ENCODE results near the gene CNTNAP2. TPM values are rescaled to one million over a fixed set of nuclear protein-coding genes. Genes with fewer than 3 reads are reported as not detected.

CNTNAP2 gene
- total and polyA plus RNA-seq, 2 of the 13 experiments (the other 11 are each of a cell fraction or from before 2014, with no cell fraction given): 0.40 to 0.42 TPM

GRCh38 chr7:147796581-147796980 is 1680.0 kb downstream of the CNTNAP2 start:
- no peak for TF ChIP-seq IRX3 (CRISPR knock-in tag; IDR thresholded peaks at IDR 0.05; ENCODE audit: borderline replicate concordance, low read depth)
- Histone ChIP-seq H2AFZ (ENCODE audit: low read length) (no peak overlapping the region), H3K9ac (ENCODE audit: insufficient read depth, low read depth, low read length) (no peak overlapping the region), H3K27me3 (ENCODE audit: control insufficient read depth in 1 of 2, insufficient read depth in 2 of 2, low read length in 2 of 2) (no peaks in the 10 kb centered on the region), H3K4me1 (ENCODE audit: insufficient read depth, low read length) (no peaks in the 10 kb centered on the region), H3K9me3 (ENCODE audit: low read length) (peaks cover 21% of the 10 kb centered on the region; the same call in 1 of the 2 replicates), H3K4me3 (replicated peaks in 1 of 3; ENCODE audit: insufficient read depth in 1 of 3, low read depth in 2 of 3, low read length in 3 of 3) (no peak overlapping the region), H3K36me3 (replicated peaks in 1 of 2; ENCODE audit: control insufficient read depth in 1 of 2, insufficient read depth in 2 of 2, low read length in 2 of 2) (no peaks in the 10 kb centered on the region), H3K79me2 (ENCODE audit: insufficient read depth, low read length) (no peaks in the 10 kb centered on the region), H3K27ac (ENCODE audit: extremely low read length, insufficient read depth, low read length) (no peak overlapping the region), H4K20me1 (ENCODE audit: insufficient read depth, low read length) (no peaks in the 10 kb centered on the region), H3K4me2 (ENCODE audit: low read depth, low read length) (no peak overlapping the region)
- POLR2A ChIA-PET: no interaction called here
- intact Hi-C loops (cut with micrococcal nuclease; ENCODE audit: unreplicated experiment): no loop called here
- no peak for FAIRE-seq
- CTCF ChIA-PET (ENCODE audit: low intra/inter-chr PET ratio, low total read pairs): no interaction called here
- ATAC-seq: no peak
- WGBS (ENCODE audit: low lambda C conversion rate): 3% methylated on average over 5 of the region's 5 CpGs
- in situ Hi-C loops (cut with HindIII; ENCODE audit: extremely low pct_ligation_motif_present, low pct_unique_long_range_greater_than_20kb): no loop called here
- no TSS peak for BruUV-seq (replicated peaks)
- DNase-seq (ENCODE audit: low spot score): no peak

- POLR2A ChIA-PET: no interaction called here
- CTCF ChIA-PET (ENCODE audit: low intra/inter-chr PET ratio, low total read pairs): no interaction called here
- intact Hi-C loops (cut with micrococcal nuclease; ENCODE audit: unreplicated experiment): no loop called here
- no TSS peak for BruUV-seq (replicated peaks)
- Histone ChIP-seq H4K20me1 (ENCODE audit: insufficient read depth, low read length) (no peaks in the 10 kb centered on the region), H3K4me1 (ENCODE audit: insufficient read depth, low read length) (no peaks in the 10 kb centered on the region), H3K79me2 (ENCODE audit: insufficient read depth, low read length) (no peaks in the 10 kb centered on the region), H3K9ac (ENCODE audit: insufficient read depth, low read depth, low read length) (no peak overlapping the region), H3K4me3 (replicated peaks in 1 of 3; ENCODE audit: insufficient read depth in 1 of 3, low read depth in 2 of 3, low read length in 3 of 3) (no peak overlapping the region), H3K27ac (ENCODE audit: extremely low read length, insufficient read depth, low read length) (no peak overlapping the region), H3K9me3 (ENCODE audit: low read length) (peaks cover 21% of the 10 kb centered on the region; the same call in 1 of the 2 replicates), H3K36me3 (replicated peaks in 1 of 2; ENCODE audit: control insufficient read depth in 1 of 2, insufficient read depth in 2 of 2, low read length in 2 of 2) (no peaks in the 10 kb centered on the region), H2AFZ (ENCODE audit: low read length) (no peak overlapping the region), H3K4me2 (ENCODE audit: low read depth, low read length) (no peak overlapping the region), H3K27me3 (ENCODE audit: control insufficient read depth in 1 of 2, insufficient read depth in 2 of 2, low read length in 2 of 2) (no peaks in the 10 kb centered on the region)
- 11% methylated on average over 5 of the region's 5 CpGs for WGBS (ENCODE audit: low lambda C conversion rate)
- ATAC-seq (no peak), FAIRE-seq (no peak), DNase-seq (ENCODE audit: low spot score) (no peak)
- in situ Hi-C loops (cut with HindIII; ENCODE audit: extremely low pct_ligation_motif_present, low pct_unique_long_range_greater_than_20kb): no loop called here
- TF ChIP-seq MEIS2 (CRISPR knock-in tag; IDR thresholded peaks at IDR 0.05): no peak
- no peak for TF ChIP-seq NR0B2 (CRISPR knock-in tag; IDR thresholded peaks at IDR 0.05)
- no peak for TF ChIP-seq ZNF276 (CRISPR knock-in tag; IDR thresholded peaks at IDR 0.05; ENCODE audit: low read depth)
- no peak for TF ChIP-seq ZNF335 (CRISPR knock-in tag; IDR thresholded peaks at IDR 0.05)
- TF ChIP-seq RFX3 (CRISPR knock-in tag; IDR thresholded peaks at IDR 0.05): no peak
- TF ChIP-seq ZMYM3 (CRISPR knock-in tag; IDR thresholded peaks at IDR 0.05): no peak
- no peak for TF ChIP-seq NR2C2 (CRISPR knock-in tag; IDR thresholded peaks at IDR 0.05; ENCODE audit: borderline replicate concordance)
- no peak for TF ChIP-seq ZNF546 (CRISPR knock-in tag; conservative IDR thresholded peaks at IDR 0.05)
- TF ChIP-seq ZNF484 (CRISPR knock-in tag; IDR thresholded peaks at IDR 0.05; ENCODE audit: borderline replicate concordance, low read depth): no peak
- no peak for TF ChIP-seq ZNF724P (CRISPR knock-in tag; IDR thresholded peaks at IDR 0.05; ENCODE audit: borderline replicate concordance)
- no peak for TF ChIP-seq DBP (CRISPR knock-in tag; IDR thresholded peaks at IDR 0.05; ENCODE audit: not compliant biosample characterization)
- TF ChIP-seq ZNF773 (CRISPR knock-in tag; IDR thresholded peaks at IDR 0.05; ENCODE audit: borderline replicate concordance): no peak
- TF ChIP-seq GMEB1 (CRISPR knock-in tag; IDR thresholded peaks at IDR 0.05; ENCODE audit: borderline replicate concordance): no peak
- TF ChIP-seq ZNF263 (CRISPR knock-in tag; IDR thresholded peaks at IDR 0.05): no peak
These were observed 1681.4 kb downstream of the CNTNAP2 start for GRCh38 chr7:147798001-147798400.
